DND-41 (cell line): ENCODE results near the gene USP48.

Experiments
- EZH2 ChIP-seq: IDR thresholded peaks from 3 replicates; pipeline ENCODE4 v1.6.1; 2012; ENCODE audit warnings: borderline replicate concordance, low read depth, mild to moderate bottlenecking, moderate library complexity, low read length, inconsistent platforms; ENCODE audit not compliant: severe bottlenecking
- TF ChIP-seq, protein P1 (sequence below): IDR thresholded peaks from 2 replicates; pipeline ENCODE4 v1.5.1; 2012; ENCODE audit warnings: borderline replicate concordance, low read length, moderate library complexity, mild to moderate bottlenecking; ENCODE audit not compliant: poor library complexity, severe bottlenecking; ENCODE audit errors: extremely low read depth

DNA sequence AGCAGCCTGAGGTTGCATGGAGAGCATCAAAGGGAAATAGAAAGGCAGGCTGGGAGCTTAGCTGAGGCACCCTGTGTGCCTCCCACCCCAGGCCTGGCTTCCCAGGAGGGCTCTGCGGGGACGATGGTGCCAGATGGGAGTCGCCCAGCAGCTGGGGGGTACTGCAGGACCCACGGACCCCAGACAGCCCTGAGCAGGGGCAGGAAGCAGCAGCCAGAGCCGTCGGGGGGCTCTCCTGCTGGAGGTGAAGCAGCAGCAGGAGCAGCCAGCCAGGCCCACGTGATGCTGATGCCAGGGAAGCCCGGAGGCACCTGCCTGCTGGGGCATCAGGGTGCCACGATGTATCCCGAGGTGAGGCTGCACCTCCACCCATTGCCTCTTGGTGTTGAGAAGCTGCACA lies 134.2 kb downstream of the USP48 start:
- TF ChIP-seq EZH2, result no peak
- TF ChIP-seq, protein P1, sequence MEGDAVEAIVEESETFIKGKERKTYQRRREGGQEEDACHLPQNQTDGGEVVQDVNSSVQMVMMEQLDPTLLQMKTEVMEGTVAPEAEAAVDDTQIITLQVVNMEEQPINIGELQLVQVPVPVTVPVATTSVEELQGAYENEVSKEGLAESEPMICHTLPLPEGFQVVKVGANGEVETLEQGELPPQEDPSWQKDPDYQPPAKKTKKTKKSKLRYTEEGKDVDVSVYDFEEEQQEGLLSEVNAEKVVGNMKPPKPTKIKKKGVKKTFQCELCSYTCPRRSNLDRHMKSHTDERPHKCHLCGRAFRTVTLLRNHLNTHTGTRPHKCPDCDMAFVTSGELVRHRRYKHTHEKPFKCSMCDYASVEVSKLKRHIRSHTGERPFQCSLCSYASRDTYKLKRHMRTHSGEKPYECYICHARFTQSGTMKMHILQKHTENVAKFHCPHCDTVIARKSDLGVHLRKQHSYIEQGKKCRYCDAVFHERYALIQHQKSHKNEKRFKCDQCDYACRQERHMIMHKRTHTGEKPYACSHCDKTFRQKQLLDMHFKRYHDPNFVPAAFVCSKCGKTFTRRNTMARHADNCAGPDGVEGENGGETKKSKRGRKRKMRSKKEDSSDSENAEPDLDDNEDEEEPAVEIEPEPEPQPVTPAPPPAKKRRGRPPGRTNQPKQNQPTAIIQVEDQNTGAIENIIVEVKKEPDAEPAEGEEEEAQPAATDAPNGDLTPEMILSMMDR, result no peak
